Liver (tissue), 3 donors: Measurements from ENCODE around the gene RABL6.

Experiments used
- CTCF ChIP-seq: fragments of 150-350 bp; IDR thresholded peaks from 2 replicates; pipeline ENCODE4 v1.5.1; 2017; ENCODE audit warnings: improper control_type of control experiment, low read depth, low read length; ENCODE audit not compliant: missing input control
- EGR1 ChIP-seq, 2 donors: IDR thresholded peaks; 2 replicates each; pipeline ENCODE4 v1.6.1; 2016 to 2018; ENCODE audit warnings: antibody characterized with exemption in 2 of 2, low read depth in 2 of 2
- FOXA1 ChIP-seq: IDR thresholded peaks from 2 replicates; pipeline ENCODE4 v1.6.1; 2016; ENCODE audit warnings: antibody characterized with exemption
- HNF4G ChIP-seq: IDR thresholded peaks from 2 replicates; pipeline ENCODE4 v1.6.1; 2016; ENCODE audit warnings: antibody characterized with exemption
- MAX ChIP-seq: IDR thresholded peaks from 2 replicates; pipeline ENCODE4 v1.6.1; 2016; ENCODE audit warnings: antibody characterized with exemption
- SP1 ChIP-seq: IDR thresholded peaks from 2 replicates; pipeline ENCODE4 v1.6.1; 2018; ENCODE audit warnings: antibody characterized with exemption, mild to moderate bottlenecking
- TAF1 ChIP-seq: conservative IDR thresholded peaks from 2 replicates; pipeline ENCODE4 v1.6.1; 2016; ENCODE audit warnings: antibody characterized with exemption, mild to moderate bottlenecking
- TF ChIP-seq, protein P1 (sequence below): IDR thresholded peaks from 2 replicates; pipeline ENCODE4 v1.6.1; 2016; ENCODE audit warnings: antibody characterized with exemption, mild to moderate bottlenecking
- donor health status: healthy.
- donor health status: healthy.

- TF ChIP-seq CTCF = no peak
- TF ChIP-seq, protein P1, sequence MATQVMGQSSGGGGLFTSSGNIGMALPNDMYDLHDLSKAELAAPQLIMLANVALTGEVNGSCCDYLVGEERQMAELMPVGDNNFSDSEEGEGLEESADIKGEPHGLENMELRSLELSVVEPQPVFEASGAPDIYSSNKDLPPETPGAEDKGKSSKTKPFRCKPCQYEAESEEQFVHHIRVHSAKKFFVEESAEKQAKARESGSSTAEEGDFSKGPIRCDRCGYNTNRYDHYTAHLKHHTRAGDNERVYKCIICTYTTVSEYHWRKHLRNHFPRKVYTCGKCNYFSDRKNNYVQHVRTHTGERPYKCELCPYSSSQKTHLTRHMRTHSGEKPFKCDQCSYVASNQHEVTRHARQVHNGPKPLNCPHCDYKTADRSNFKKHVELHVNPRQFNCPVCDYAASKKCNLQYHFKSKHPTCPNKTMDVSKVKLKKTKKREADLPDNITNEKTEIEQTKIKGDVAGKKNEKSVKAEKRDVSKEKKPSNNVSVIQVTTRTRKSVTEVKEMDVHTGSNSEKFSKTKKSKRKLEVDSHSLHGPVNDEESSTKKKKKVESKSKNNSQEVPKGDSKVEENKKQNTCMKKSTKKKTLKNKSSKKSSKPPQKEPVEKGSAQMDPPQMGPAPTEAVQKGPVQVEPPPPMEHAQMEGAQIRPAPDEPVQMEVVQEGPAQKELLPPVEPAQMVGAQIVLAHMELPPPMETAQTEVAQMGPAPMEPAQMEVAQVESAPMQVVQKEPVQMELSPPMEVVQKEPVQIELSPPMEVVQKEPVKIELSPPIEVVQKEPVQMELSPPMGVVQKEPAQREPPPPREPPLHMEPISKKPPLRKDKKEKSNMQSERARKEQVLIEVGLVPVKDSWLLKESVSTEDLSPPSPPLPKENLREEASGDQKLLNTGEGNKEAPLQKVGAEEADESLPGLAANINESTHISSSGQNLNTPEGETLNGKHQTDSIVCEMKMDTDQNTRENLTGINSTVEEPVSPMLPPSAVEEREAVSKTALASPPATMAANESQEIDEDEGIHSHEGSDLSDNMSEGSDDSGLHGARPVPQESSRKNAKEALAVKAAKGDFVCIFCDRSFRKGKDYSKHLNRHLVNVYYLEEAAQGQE = no peak
- TF ChIP-seq SP1 = no peak
- TF ChIP-seq EGR1 (IDR thresholded peaks at IDR 0.05; ENCODE audit: low read depth in 2 of 2) = no peak
- TF ChIP-seq TAF1 = no peak
- no peak for TF ChIP-seq FOXA1
- no peak for TF ChIP-seq HNF4G
- no peak for TF ChIP-seq MAX
These were observed 7.1 kb downstream of the RABL6 start for GRCh38 chr9:136814725-136815421.
